Loucy (cell line): ENCODE data around the gene SPEG.

ENCODE experiments used
- CTCF ChIP-seq: fragments of 200-600 bp; sonication (generic); conservative IDR thresholded peaks from 2 replicates; pipeline ENCODE4 v1.5.1; 2014; ENCODE audit warnings: mild to moderate bottlenecking, antibody characterized with exemption, low read length
- EZH2phosphoT487 ChIP-seq: fragments of 200-600 bp; IDR thresholded peaks from 2 replicates; pipeline ENCODE4 v1.6.1; 2018; ENCODE audit warnings: antibody characterized with exemption, mild to moderate bottlenecking, moderate library complexity, borderline replicate concordance

- TF ChIP-seq CTCF (no peak), EZH2phosphoT487 (no peak)
Observed at GRCh38 chr2:219488149-219488843, 53.7 kb downstream of the SPEG start.
